K562 (cell line): ENCODE measurements around the gene SMAD3.

Experiments
- EP300 ChIP-seq: IDR thresholded peaks from 2 replicates; pipeline ENCODE4 v1.6.1; 2012; ENCODE audit warnings: low read length, improper control_type of control experiment
- POLR2A ChIP-seq: fragments of 450-650 bp; conservative IDR thresholded peaks from 2 replicates; pipeline ENCODE4 v1.6.1; 2016
- POU5F1 ChIP-seq: fragments of 150-350 bp; IDR thresholded peaks from 2 replicates; pipeline ENCODE4 v1.6.1; 2014; ENCODE audit warnings: borderline replicate concordance, low read length, low read depth, mild to moderate bottlenecking; ENCODE audit not compliant: partially characterized antibody

DNA sequence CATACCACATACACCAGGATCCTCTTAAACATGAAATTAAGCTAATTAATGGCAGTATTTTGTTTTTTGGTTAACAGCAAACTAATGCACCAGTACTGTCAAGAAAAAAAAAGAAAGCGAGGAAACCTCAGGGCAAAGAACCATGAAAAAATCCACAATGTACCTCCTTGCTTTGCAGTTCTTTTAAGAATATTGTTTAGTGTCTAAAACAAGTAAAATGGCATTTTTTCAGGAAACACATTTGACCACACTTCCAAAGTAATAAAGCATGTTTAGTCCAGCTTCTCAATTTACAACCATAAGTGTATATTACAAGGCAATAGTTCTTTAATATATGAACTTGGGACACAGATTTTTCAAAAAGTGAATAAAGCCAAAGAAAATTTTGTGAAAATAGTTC, 162.4 kb downstream of the SMAD3 start:
- TF ChIP-seq EP300 (no peak), POU5F1 (no peak), POLR2A (no peak)
